OCI-LY1 (cell line): ENCODE results near the gene CDHR1.

Experiments
- H2AFZ ChIP-seq: fragments of 200-600 bp; sonication (generic), shearing (Covaris generic); 2 replicates; pipeline ENCODE4 v1.6.0; 2014; ENCODE audit warnings: antibody characterized with exemption, mild to moderate bottlenecking, low read length
- H3F3A ChIP-seq: fragments of 200-600 bp; sonication (generic), shearing (Covaris generic); 2 replicates; pipeline ENCODE4 v1.6.0; 2014; ENCODE audit warnings: mild to moderate bottlenecking, antibody characterized with exemption, low read length, moderate library complexity; ENCODE audit not compliant: insufficient read depth
- H3K27ac ChIP-seq: fragments of 200-600 bp; sonication (generic); 2 replicates; pipeline ENCODE4 v1.5.1; 2014; ENCODE audit warnings: low read length, mixed run types, mild to moderate bottlenecking, low read depth; ENCODE audit not compliant: poor library complexity, severe bottlenecking
- H3K27me3 ChIP-seq: fragments of 200-600 bp; sonication (generic); 2 replicates; pipeline ENCODE4 v1.6.0; 2014; ENCODE audit warnings: antibody characterized with exemption, mild to moderate bottlenecking, low read length, moderate library complexity; ENCODE audit not compliant: insufficient read depth
- H3K36me3 ChIP-seq: fragments of 200-600 bp; sonication (generic); 2 replicates; pipeline ENCODE4 v1.6.1; 2014; ENCODE audit warnings: mild to moderate bottlenecking, antibody characterized with exemption, low read length, moderate library complexity, mixed read lengths; ENCODE audit not compliant: insufficient read depth
- H3K4me1 ChIP-seq: fragments of 200-600 bp; sonication (generic); 2 replicates; pipeline ENCODE4 v1.5.1; 2014; ENCODE audit warnings: mild to moderate bottlenecking, low read length, moderate library complexity; ENCODE audit not compliant: insufficient read depth, severe bottlenecking
- H3K4me2 ChIP-seq: fragments of 200-600 bp; sonication (generic), shearing (Covaris generic); 2 replicates; pipeline ENCODE4 v1.6.1; 2014; ENCODE audit warnings: low read length
- H3K4me3 ChIP-seq: fragments of 200-600 bp; sonication (generic); 2 replicates; pipeline ENCODE4 v1.5.1; 2014; ENCODE audit warnings: low read length, low read depth, mild to moderate bottlenecking, mixed read lengths; ENCODE audit not compliant: poor library complexity, severe bottlenecking
- H3K79me2 ChIP-seq: fragments of 200-600 bp; shearing (Covaris generic); 2 replicates; pipeline ENCODE4 v1.6.1; 2016; ENCODE audit warnings: mixed run types, low read length, mixed read lengths; ENCODE audit not compliant: insufficient read depth
- H3K9ac ChIP-seq: fragments of 200-600 bp; sonication (generic), shearing (Covaris generic); 2 replicates; pipeline ENCODE4 v1.6.1; 2014; ENCODE audit warnings: mild to moderate bottlenecking, low read length, mixed read lengths
- H3K9me2 ChIP-seq: fragments of 200-600 bp; sonication (generic), shearing (Covaris generic); 2 replicates; pipeline ENCODE4 v1.6.1; 2014; ENCODE audit warnings: low read depth, mild to moderate bottlenecking, low read length, mixed read lengths
- H3K9me3 ChIP-seq: fragments of 200-600 bp; shearing (Covaris generic); 2 replicates; pipeline ENCODE4 v1.6.1; 2014; ENCODE audit warnings: low read length, mixed read lengths
- H4K20me1 ChIP-seq: fragments of 200-600 bp; sonication (generic), shearing (Covaris generic); 2 replicates; pipeline ENCODE4 v1.6.0; 2016; ENCODE audit warnings: mild to moderate bottlenecking, low read length; ENCODE audit not compliant: insufficient read depth
- CTCF ChIP-seq: fragments of 200-600 bp; sonication (generic), shearing (Covaris generic); IDR thresholded peaks from 2 replicates; pipeline ENCODE4 v1.5.1; 2017; ENCODE audit warnings: mild to moderate bottlenecking, antibody characterized with exemption, low read length, moderate library complexity, mixed read lengths
- EZH2 ChIP-seq: fragments of 200-600 bp; sonication (generic), shearing (Covaris generic); IDR thresholded peaks from 2 replicates; pipeline ENCODE4 v1.8.0; 2017; ENCODE audit warnings: borderline replicate concordance, mixed run types, mild to moderate bottlenecking, antibody characterized with exemption, low read length, moderate library complexity, mixed read lengths

Gene CDHR1

GRCh38 chr10:84213076-84213475 is 18.7 kb downstream of the CDHR1 start:
- H3K9me2 ChIP-seq, result no peaks in the 10 kb centered on the region
- no peaks in the 10 kb centered on the region for H4K20me1 ChIP-seq
- H3K9ac ChIP-seq, result no peak overlapping the region
- peaks cover 3% of the 10 kb centered on the region; the same call in 1 of the 2 replicates for H3K27me3 ChIP-seq
- H3K9me3 ChIP-seq, result no peaks in the 10 kb centered on the region
- TF ChIP-seq CTCF (no peak), EZH2 (no peak)
- no peaks in the 10 kb centered on the region for H3K36me3 ChIP-seq
- no peaks in the 10 kb centered on the region for H3K79me2 ChIP-seq
- H3F3A ChIP-seq, result no peaks in the 10 kb centered on the region
- no peak overlapping the region for H3K4me2 ChIP-seq
- no peak overlapping the region for H3K27ac ChIP-seq
- H3K4me1 ChIP-seq, result no peaks in the 10 kb centered on the region
- no peak overlapping the region for H2AFZ ChIP-seq
- no peak overlapping the region for H3K4me3 ChIP-seq

DNA sequence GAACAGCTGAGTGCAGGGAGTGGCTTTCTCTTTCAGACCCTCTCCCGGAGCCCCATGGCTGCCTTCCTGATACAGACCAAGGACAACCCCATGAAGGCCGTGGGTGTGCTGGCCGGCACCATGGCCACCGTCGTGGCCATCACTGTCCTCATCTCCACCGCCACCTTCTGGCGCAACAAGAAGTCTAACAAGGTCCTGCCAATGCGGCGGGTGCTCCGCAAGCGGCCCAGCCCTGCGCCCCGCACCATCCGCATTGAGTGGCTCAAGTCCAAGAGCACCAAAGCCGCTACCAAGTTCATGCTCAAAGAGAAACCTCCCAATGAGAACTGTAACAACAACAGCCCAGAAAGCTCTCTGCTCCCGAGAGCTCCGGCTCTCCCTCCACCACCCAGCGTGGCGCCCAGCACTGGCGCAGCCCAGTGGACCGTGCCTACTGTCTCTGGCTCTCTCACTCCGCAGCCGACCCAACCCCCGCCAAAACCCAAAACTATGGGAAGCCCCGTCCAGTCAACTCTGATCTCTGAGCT is 19.8 kb downstream of the CDHR1 start:
- Histone ChIP-seq H2AFZ (no peak overlapping the region), H3K4me2 (peak overlapping the region; percentile 40; the same call in 1 of the 2 replicates)

GRCh38 chr10:84214612-84215235 is 20.4 kb downstream of the CDHR1 start:
- no peaks in the 10 kb centered on the region for H3F3A ChIP-seq
- no peaks in the 10 kb centered on the region for H3K79me2 ChIP-seq
- TF ChIP-seq CTCF, result peak; percentile 75
- no peak for TF ChIP-seq EZH2
- H3K9me2 ChIP-seq, result no peaks in the 10 kb centered on the region
- no peak overlapping the region for H3K9ac ChIP-seq
- peaks cover 8% of the 10 kb centered on the region; the same call in 1 of the 2 replicates for H3K27me3 ChIP-seq
- no peaks in the 10 kb centered on the region for H3K4me1 ChIP-seq
- H3K4me2 ChIP-seq, result peak overlapping the region; percentile 40; the same call in 1 of the 2 replicates
- no peak overlapping the region for H2AFZ ChIP-seq
- H3K36me3 ChIP-seq, result no peaks in the 10 kb centered on the region; the same call in 1 of the 2 replicates
- H3K27ac ChIP-seq, result no peak overlapping the region
- no peaks in the 10 kb centered on the region for H3K9me3 ChIP-seq
- H3K4me3 ChIP-seq, result peak overlapping the region; percentile 11
- H4K20me1 ChIP-seq, result no peaks in the 10 kb centered on the region

More for the DNA sequence above, 19.8 kb downstream of the CDHR1 start:
- TF ChIP-seq EZH2 (no peak), CTCF (no peak)
- H3K9me2 ChIP-seq, result no peaks in the 10 kb centered on the region
- no peak overlapping the region for H3K9ac ChIP-seq
- H3K27ac ChIP-seq, result no peak overlapping the region
- no peaks in the 10 kb centered on the region for H3K79me2 ChIP-seq
- peak overlapping the region; percentile 11 for H3K4me3 ChIP-seq
- no peaks in the 10 kb centered on the region for H4K20me1 ChIP-seq
- peaks cover 4% of the 10 kb centered on the region; the same call in 1 of the 2 replicates for H3K27me3 ChIP-seq
- no peaks in the 10 kb centered on the region for H3K9me3 ChIP-seq
- H3K4me1 ChIP-seq, result no peaks in the 10 kb centered on the region
- no peaks in the 10 kb centered on the region; the same call in 1 of the 2 replicates for H3K36me3 ChIP-seq
- H3F3A ChIP-seq, result no peaks in the 10 kb centered on the region
